Glutamatergic neuron (in vitro differentiated cells): Measurements from ENCODE around the gene AMN. TPM values are rescaled to one million over a fixed set of nuclear protein-coding genes. Genes with fewer than 3 reads are reported as not detected.
"Not testable (repeated sequence)": the region's sequence is repeated elsewhere in the genome, so short reads cannot be mapped to it uniquely, and the experiment has no call there.

Experiments used
- DNase-seq: peaks from one replicate; pipeline ENCODE4 v3.0.0; 2022
- H3K27ac Mint-ChIP-seq: one replicate; pipeline ENCODE4 v1.8.0; 2020; ENCODE audit warnings: mild to moderate bottlenecking, mixed read lengths, inconsistent platforms; ENCODE audit not compliant: unreplicated experiment
- H3K27me3 Mint-ChIP-seq: one replicate; pipeline ENCODE4 v1.8.0; 2020; ENCODE audit warnings: mild to moderate bottlenecking, moderate library complexity, mixed read lengths, inconsistent platforms; ENCODE audit not compliant: unreplicated experiment
- H3K36me3 Mint-ChIP-seq: one replicate; pipeline ENCODE4 v1.8.0; 2020; ENCODE audit warnings: mild to moderate bottlenecking, mixed read lengths, inconsistent platforms; ENCODE audit not compliant: unreplicated experiment
- H3K4me1 Mint-ChIP-seq: one replicate; pipeline ENCODE4 v1.8.0; 2020; ENCODE audit warnings: mild to moderate bottlenecking, low read depth, mixed read lengths, inconsistent platforms; ENCODE audit not compliant: unreplicated experiment
- H3K4me3 Mint-ChIP-seq: one replicate; pipeline ENCODE4 v1.8.0; 2020; ENCODE audit warnings: mild to moderate bottlenecking, mixed read lengths, inconsistent platforms; ENCODE audit not compliant: unreplicated experiment
- H3K9me3 Mint-ChIP-seq: one replicate; pipeline ENCODE4 v1.8.0; 2020; ENCODE audit warnings: mild to moderate bottlenecking, moderate library complexity, mixed read lengths, inconsistent platforms; ENCODE audit not compliant: unreplicated experiment
- total RNA-seq: library from RNA; stranded (reverse); fragmentation: NEBNext Ultra II Directional; extraction: Animal tissue kit (Norgen Biotek cat#: 25700); gene quantifications from one replicate; pipeline ENCODE4 v1.2.1, GENCODE V29; 2021; ENCODE audit not compliant: unreplicated experiment
- TF ChIP-seq, protein P1 (sequence below): fragments of 200-600 bp; sonication (generic); IDR thresholded peaks from one replicate; pipeline ENCODE4 v1.5.0; 2021; ENCODE audit not compliant: partially characterized antibody, unreplicated experiment

Gene AMN
- total RNA-seq, 1 donor from 2014 or later = 0.34 TPM

DNA sequence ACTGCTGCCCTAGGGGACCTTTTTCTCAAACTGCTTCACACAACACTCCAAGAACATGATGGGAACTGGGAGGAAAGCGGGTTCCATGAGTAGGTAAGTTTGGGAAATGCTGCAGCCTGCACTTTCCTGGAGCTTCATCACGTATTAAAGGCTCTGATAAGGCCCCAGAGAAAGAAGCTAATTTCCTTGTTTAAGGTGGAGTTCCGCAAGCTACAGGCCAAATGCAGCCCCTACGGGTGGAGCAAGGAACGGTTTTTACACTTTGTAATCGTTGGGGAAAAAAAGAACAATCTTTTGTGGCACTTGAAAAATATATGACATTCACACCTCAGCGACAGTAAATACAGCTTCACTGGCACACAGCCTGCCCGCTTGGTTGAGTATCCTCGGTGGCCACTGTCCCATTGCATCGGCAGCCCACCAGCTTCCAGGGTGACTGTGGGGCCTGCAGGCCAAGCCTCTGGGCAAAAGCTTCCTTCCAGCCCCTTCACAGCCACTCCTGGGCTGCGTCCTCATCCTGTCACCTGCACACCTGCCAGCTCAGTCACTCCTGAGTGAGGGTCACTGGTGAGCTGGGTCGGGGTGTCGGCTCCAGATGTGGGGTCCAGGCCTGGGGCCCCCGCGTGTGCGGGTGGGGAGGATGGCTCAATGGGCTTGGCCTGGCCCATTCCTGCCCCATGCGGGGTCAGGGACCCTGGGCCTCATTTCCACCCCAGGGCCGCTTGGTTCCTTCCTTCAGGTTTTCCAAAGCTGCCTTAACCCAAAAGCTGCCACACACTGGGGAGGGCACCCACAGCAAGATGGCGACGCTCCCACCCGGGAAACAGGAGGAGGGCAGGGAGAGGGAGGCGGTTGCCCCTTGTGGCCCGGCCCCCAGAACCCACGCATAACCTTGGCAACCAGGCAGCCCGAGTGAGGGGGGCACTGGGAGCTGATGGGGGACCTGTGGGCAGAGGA is 2.4 kb downstream of the AMN start:
- peaks cover 8% of the 10 kb centered on the region for H3K27me3 Mint-ChIP-seq

DNA sequence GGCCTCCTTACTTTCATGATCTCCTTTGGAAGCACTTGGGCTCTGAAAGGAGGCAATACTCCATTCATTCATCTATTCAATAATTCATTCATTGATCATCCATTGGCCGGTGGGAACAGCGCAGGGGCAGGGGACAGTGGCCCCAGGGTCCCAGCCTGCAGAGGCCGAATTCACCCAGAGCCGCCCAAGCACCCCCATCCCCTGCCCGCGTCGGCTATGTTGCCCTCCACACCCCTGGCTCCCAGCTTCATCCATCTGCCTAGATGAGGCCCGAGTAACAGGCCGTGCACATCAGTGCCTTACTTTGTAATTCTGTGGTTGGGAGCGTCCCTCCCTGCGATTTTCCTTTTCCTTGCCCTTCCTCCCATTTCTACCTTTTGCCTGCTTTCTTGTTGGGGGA is 3.2 kb downstream of the AMN start:
- Mint-ChIP-seq H3K4me1 (peaks cover 3% of the 10 kb centered on the region), H3K9me3 (peaks cover 4% of the 10 kb centered on the region), H3K4me3 (no peak overlapping the region), H3K36me3 (no peaks in the 10 kb centered on the region), H3K27me3 (peaks cover 8% of the 10 kb centered on the region), H3K27ac (peak overlapping the region; percentile 14)
- DNase-seq = peak; percentile 12
- TF ChIP-seq, protein P1, sequence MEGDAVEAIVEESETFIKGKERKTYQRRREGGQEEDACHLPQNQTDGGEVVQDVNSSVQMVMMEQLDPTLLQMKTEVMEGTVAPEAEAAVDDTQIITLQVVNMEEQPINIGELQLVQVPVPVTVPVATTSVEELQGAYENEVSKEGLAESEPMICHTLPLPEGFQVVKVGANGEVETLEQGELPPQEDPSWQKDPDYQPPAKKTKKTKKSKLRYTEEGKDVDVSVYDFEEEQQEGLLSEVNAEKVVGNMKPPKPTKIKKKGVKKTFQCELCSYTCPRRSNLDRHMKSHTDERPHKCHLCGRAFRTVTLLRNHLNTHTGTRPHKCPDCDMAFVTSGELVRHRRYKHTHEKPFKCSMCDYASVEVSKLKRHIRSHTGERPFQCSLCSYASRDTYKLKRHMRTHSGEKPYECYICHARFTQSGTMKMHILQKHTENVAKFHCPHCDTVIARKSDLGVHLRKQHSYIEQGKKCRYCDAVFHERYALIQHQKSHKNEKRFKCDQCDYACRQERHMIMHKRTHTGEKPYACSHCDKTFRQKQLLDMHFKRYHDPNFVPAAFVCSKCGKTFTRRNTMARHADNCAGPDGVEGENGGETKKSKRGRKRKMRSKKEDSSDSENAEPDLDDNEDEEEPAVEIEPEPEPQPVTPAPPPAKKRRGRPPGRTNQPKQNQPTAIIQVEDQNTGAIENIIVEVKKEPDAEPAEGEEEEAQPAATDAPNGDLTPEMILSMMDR = no peak

More for the DNA sequence above, 2.4 kb downstream of the AMN start:
- Mint-ChIP-seq H3K4me3 (no peak overlapping the region), H3K36me3 (no peaks in the 10 kb centered on the region), H3K9me3 (peaks cover 4% of the 10 kb centered on the region), H3K27ac (no peak overlapping the region), H3K4me1 (peaks cover 3% of the 10 kb centered on the region)
- TF ChIP-seq, protein P1 = no peak
- no peak for DNase-seq

DNA sequence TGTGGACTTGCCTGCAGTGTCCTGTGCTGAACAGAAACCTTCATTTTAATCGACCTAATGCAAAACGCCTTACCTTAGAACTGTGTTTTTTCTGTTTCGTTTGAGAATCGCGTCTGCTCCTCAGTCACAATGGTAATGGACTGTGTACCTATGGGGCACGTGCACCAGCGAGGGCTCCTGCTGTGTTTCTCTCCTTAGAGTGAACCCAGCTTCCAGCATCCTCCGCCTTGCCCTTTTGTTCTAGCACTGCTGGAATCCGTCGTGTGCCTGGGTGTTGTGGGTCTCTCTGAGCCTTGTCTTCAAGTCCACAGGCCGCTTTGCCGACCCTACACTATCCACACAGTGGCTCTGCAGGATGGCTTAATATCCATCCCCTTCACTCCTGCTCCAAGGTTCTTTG is 3.6 kb downstream of the AMN start:
- H3K4me1 Mint-ChIP-seq = peaks cover 3% of the 10 kb centered on the region
- no peak for DNase-seq
- H3K4me3 Mint-ChIP-seq = no peak overlapping the region
- peak overlapping the region; percentile 14 for H3K27ac Mint-ChIP-seq
- no peaks in the 10 kb centered on the region for H3K36me3 Mint-ChIP-seq
- H3K27me3 Mint-ChIP-seq = peaks cover 8% of the 10 kb centered on the region
- TF ChIP-seq, protein P1 = no peak
- H3K9me3 Mint-ChIP-seq = peaks cover 4% of the 10 kb centered on the region

DNA sequence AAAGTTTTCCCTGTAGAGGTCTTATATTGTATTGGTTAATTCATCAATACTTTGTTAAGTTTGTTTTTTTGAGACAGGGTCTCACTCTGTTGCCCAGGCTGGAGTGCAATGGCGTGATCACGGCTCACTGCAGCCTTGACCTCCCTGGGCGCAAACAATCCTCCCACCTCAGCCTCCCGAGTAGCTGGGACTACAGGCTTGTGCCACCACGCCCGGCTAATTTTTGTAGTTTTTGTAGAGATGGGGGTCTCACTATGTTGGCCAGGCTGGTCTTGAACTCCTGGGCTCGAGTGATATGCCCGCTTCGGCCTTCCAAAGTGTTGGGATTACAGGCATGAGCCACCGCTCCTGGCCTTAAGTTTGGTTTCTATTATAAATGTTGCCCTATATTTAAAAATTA is 4.4 kb downstream of the AMN start:
- peaks cover 12% of the 10 kb centered on the region for H3K27me3 Mint-ChIP-seq
- not testable (repeated sequence) for DNase-seq, H3K27ac Mint-ChIP-seq, H3K4me1 Mint-ChIP-seq, H3K9me3 Mint-ChIP-seq, H3K36me3 Mint-ChIP-seq, H3K4me3 Mint-ChIP-seq

DNA sequence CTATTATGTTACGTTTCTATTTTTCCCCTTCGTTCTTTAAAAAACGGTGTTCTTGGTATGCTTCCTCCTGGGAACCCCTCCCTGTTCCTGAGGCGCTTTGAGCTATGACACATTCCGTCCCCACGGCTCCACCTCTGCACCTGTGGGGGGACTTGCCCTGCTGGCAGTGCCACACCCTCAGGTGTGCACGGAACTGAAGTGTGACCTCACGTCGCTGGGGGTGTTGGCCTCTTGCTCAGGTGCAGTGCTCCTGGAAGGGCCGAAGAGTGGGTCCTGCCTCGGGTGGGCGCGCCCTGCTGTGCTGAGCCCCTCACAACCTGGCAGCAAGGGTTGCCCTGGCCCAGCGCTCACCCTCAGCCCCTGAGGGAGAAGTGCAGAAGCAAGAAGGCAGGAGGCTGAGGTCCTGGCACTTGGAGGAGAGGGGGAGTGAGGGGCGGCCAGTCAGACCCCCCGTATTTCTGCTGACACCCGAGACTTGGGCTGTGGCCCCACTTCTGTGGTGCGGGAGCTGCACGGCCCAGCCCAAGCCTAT is 4.9 kb downstream of the AMN start:
- H3K4me3 Mint-ChIP-seq = no peak overlapping the region
- H3K9me3 Mint-ChIP-seq = peaks cover 10% of the 10 kb centered on the region
- TF ChIP-seq, protein P1 = no peak
- H3K27me3 Mint-ChIP-seq = peaks cover 12% of the 10 kb centered on the region
- peaks cover 5% of the 10 kb centered on the region for H3K4me1 Mint-ChIP-seq
- DNase-seq = no peak
- no peaks in the 10 kb centered on the region for H3K36me3 Mint-ChIP-seq
- H3K27ac Mint-ChIP-seq = no peak overlapping the region
